Activated gamma-delta T cell treated with Interleukin-2 at 50 U/mL for 16 hours (primary cell): ENCODE measurements around the gene COL9A1.

ENCODE experiments used
- DNase-seq: peaks from one replicate; pipeline ENCODE4 v3.0.0-alpha.2; 2020

The COL9A1 gene

DNA sequence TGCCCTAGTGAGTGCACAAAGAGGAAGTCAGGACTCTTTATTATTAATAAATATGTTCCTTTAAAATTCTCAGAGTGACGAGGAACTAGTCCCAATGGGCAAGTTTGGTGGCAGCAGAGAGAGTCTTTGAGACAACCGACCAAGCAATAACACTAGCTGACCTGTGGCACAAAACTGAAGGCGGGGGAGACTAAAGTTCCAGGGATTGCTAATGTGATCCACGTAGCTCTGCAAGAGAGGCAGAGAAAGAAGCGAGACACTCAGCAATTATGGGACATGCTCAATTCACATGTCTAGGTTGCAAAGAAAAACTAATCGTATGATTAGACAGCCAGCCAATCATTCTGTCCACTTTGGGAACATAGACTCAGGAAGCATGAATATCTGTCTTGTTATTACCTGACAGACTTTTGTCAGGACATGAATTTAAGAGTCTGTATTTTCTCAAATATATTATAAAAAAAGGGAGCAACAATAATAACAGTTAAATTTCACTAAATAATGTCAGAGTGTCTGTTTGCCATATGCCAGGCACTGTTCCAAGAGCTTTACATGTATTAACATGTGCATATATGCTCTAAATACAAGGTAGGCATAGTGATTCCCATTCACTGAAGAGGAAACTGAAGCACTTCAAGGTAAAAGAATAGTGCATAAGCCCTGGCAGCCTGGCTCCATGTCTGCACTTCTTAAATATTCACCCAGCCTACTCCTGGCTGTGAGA, 81.0 kb downstream of the COL9A1 start:
- DNase-seq, result no peak

DNA sequence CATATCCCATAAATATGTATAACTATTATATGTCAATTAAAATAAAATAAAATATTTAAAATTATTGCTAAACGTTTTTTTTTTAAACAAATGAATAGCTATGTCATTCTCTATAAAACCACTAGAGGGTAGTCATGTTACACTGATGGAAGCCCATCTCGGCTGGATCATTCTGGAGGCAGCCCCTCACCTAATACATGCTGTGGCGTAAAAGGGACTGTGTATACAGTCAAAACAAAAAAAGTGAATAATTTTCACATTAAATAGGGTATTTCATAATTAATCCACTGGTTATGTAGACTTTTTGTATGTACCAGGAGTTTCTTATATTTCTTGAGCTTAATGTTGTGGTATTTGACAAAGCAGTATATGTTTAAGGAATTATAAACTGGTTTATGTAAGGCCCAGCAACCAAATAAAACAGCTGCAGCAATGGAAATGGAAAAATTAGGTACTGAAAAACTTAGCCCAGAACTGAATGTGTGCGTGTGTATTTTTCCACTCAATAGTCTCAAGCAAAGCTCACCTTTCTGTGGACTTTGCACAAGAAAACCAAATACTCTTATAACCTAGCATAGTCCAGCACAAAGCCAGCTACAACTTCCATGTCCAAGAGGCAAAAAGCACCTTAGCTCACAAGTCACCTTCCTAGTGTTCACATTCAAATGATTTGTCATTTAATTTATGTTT, 81.7 kb downstream of the COL9A1 start:
- no peak for DNase-seq

DNA sequence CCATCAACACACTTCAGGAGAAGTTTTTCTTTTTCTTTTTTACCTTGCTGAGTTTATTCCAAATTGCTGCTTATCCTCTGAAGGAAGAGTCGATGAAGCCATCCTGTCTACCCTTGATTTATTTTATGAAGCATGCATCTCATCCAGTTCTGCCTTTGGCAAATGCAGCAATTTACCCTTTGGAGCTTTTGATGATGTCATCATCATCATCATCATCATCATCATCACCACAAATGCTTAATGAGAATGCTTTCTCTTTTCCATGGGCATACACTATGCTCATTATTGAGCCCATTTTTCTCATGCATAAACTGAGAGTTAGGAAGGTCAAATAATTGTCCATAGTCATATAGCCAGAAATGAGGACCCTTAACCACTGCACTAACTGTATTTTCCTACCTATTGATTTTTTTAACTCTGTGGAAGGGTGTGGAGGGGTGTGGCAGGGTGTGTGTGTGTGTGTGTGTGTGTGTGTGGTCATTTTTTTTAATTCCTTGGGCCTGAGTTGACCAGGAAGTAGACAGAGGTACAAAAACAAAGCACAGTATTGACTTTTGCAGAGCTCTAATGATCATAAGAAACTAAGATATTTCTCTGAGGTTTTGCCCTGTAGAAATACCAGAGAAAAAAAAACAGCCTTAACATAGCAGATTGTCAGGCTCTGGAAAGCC, 82.8 kb downstream of the COL9A1 start:
- DNase-seq, result no peak

DNA sequence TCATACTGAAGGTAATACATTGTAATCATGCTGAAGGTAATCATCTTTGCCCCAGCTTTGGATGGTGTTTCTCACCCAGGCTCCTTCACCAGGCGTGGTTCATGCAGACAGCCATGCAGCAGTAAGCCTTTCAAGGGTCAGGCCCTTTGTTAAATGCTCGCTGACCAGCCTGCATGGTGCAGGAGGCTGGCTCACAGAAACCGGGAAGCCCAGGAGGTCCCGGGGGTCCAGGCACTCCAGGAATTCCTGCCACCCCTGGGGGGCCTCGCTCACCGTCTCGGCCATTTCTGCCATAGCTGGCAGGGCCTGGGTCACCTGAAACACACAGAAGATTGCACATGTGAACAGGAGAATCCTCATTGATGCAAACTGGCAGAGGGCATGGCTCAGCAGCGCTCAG, 86.1 kb downstream of the COL9A1 start:
- DNase-seq, result no peak

DNA sequence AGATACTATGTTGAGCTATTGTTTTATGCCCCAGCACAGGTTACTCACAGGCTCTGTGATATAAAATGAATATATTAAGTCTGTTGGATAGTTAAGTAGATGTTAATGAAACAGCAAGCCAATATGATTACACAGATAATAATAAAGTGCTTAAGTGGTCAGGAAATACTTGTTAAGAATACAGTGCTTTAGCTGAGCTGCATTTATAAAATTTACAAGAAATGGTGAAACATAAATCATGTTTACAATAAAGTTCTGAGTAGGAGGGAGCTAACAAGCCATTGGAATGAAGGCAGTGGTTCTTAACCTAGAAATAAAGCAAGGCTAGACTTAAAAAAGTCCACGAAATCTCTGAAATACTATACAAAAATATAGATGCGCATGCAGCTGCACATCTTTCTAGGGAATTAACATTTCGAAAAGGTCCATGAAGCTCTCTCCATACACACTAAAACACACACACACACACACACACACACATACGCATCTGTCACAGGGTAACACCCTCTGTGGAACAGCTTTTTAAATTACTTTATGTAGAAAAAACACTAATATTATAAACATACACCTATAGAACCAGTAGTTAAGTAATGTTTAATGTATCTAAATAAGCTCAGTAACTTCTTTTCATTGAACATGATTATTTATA, 87.3 kb downstream of the COL9A1 start:
- DNase-seq, result no peak

DNA sequence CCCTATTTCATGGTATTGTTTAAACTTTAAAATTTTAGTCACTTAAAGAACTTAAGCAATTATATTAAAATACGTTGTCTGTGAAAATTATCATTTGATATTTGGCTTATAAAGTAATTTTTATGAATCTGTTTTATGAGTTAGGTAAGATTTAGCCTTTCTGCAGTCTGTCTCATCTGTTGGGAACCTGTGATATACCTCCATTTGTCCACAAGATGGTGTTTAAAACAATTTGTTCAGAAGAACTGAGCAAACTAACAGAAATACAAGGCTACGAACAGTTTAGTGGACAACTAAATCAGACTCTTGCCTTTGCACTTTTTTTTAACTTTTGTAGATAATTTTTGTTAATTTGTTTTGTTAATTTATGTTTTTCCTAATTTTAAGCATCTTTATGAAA, 92.4 kb downstream of the COL9A1 start:
- DNase-seq, result no peak

DNA sequence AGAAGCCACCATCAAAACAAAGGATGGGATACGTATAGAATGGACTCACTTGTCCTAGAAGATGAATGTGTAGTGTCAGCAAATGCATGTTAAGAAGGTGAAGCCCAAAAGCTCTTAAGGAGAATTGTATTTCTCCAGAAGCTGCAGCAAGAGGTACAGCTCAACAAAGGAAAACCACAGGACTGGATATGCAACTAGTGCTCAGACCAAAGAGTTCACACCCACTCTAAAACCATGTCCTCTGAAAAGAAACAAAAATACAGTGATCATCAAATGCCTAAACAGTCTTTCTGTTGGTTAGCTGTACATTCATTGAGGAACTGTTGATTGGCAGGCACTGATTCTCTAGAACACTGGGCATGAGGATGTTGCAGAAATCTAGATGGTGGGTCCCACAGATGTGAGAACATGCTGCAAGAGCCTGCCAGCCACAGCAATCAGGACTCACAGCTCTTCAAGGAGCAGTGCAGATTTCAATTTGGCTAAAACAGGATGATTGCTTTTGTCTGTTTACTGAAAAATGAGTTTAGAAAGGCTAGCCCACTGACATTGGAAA, 94.6 kb downstream of the COL9A1 start:
- no peak for DNase-seq

DNA sequence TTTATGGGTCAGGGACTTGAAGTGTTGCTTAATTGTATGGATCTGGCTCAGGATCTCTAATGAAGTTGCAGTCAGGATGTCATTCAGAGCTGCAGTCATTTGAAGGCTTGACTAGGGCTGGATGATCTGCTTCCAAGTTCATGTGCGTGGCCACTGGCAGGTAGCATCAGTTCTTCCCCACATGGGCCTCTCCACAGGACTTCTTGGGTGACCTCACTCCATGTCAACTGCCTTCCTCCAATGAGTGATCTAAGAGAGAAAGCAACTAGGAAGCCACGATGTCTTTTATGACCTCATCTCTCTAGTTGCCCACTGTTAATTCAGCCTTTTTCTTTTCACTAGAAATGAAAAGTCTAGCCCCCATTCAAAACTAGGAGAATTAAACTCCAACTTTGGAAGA, 104.1 kb downstream of the COL9A1 start:
- DNase-seq, result no peak

DNA sequence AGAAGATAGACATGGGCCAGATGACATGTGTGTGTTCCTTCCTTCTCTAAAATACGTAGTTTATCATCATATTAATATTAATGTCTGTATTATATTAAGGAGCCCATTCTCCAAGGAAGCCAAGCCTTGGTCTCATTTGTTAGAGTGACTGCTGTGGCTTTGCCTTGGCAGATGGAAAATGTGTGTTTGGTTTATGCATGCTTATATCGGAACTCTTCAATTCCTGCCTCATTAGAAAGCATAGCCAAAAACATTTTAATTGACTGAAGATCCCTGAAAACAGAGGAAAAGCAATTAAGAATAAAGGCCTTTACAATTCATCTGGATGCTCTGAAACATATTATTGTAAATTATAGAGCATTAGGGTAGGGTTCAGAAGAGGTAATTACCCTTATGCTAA, 106.4 kb downstream of the COL9A1 start:
- DNase-seq, result no peak

DNA sequence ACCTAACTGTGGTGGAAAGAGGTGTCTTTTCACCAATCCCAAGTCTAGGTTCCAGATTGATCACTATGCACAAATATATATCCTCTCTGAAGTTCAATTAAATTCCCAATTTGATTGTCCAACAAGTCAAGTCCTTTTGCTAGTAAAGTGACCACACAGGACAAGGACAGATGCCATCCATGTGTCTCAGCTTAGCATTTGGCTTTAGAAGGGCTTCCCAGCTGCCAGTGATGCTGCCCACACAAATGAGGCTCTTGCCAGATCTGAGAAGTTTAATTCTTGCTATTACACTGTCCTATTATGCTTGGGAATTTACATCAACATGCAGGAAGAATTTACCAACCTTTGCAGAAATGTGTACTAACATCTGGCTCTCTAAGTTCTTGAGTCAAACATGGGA, 108.5 kb downstream of the COL9A1 start:
- no peak for DNase-seq

DNA sequence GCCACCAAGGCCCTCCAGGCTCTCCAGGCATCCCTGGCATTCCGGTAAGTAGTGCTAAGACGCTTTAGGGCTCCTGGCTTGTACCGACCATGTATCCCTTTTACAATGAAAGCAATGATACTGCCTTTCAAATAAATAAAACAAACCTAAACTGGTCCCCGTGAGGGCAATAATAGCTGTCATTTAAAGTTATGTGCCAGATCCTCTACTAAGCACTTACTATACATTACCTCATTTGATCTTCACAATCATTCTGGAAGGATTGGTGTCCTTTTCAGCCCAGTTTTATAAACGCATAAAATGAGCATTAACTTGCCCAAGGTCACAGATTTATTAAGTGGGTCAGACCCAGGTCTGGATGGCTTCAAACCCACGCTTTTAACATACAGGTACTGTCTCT, 114.7 kb downstream of the COL9A1 start:
- no peak for DNase-seq

DNA sequence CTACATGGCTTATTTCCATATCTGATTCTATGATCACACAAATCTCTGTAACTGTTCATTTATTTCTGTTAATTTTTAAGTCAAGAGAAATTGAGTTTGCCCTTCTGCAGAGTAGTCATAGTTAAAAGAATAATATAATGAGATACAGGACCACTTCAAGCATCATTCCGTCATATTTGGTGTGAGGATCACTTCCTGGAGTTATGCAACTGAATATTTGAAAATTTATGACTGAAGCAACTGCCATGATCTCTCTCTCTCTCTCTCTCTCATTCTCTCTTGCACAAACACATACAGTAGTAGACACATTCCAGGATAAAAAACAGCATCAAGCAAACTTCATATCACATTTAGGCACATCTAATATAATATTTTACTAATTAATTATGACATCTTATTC, 116.4 kb downstream of the COL9A1 start:
- DNase-seq, result no peak

DNA sequence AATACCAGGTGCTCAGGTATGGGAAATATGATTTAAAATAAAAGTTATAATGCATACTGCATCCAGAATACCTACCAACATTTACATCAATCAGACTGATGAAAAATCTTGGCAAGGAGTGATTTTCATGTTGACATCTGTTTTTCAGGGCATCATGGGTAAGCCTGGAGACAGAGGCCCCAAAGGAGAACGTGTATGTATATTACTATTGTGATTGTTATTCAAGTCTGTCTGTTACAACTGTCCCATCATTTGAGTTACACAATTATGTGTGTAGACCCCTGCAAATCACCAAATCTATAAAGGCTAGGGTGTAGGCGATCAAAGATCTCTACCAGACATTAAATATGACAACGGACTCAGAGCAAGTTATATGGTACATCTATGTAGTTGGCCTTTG, 118.2 kb downstream of the COL9A1 start:
- no peak for DNase-seq

DNA sequence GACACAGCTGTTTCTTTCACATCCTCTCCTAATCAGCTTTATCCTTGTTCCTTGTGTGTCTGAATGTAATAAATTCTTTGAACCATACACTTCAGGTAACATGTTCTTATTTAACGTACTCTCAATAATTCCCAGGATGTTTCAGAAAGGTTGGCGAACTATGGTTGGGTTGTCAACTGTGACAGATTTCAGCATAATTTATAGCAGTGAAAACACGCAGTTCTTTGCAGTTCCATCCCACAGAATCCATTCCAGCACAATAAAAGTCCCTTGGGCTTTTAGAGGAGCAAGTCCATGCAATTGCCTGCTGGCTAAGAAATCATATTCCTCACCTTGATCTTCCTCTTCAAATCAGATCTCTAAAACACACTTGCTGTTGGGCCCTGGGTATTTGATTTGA, 119.3 kb downstream of the COL9A1 start:
- no peak for DNase-seq

DNA sequence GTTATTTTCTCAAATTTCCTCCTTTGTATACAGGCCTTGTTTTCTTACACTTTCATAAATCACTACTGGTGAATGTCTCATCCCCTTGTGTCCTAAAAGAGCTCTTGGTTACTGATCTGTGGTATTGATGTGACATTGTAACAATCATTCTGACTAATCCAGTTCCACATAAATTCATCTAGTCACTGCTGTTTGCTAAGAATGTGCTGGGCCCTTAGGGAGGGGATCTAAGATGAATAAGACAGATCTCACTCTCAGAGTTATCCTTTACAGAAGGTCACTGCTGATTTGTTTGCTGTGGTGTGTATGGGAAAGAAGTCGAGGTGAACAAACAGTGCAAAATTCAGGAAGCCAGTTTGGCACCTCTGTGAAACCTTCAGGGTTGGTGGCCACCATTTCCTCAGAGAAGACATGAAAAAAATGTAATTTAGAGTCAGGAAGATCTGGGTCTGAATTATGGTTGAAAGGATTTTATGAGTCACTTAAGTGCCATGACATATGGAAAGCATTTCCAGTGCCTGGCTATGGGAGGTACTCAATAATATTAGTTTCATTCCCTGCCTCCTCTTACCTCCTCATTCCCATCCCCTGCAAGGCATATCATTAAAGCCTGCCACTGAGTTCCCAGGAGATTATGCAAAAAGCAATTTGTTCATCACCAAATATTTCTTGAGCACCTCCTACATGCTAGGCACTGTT, 121.8 kb downstream of the COL9A1 start:
- DNase-seq, result no peak

DNA sequence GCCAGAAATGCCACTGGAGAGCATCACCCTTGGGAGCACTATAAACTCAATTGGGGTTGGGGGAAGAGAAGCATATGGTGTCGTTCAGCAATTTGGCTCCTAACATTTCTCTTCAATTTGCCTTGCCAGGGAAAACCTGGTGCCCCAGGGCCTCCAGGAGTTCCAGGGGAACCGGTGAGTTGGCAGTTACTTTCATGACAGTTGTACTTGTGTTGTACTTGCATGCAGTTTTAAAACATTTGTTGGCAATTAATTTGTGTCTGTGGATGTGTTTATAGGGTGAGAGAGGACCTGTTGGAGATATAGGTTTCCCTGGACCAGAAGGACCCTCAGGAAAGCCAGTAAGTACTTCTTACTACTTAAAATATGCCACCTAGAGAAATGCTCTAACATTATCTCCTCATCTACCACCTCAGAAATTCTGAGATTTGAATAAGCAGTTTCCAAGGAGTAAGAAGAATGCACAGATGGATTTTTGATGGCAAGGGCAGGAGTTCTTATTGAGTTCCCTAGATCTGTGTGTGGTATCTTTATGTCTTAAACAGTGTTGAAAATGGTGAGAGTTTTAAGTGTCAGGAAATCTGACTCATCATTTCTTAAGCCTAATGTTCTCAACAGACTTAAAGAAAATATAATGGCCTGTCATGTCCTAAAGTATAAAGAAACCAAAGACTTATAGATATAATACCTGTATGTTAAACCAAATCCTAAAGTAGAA, 122.5 kb downstream of the COL9A1 start:
- no peak for DNase-seq

DNA sequence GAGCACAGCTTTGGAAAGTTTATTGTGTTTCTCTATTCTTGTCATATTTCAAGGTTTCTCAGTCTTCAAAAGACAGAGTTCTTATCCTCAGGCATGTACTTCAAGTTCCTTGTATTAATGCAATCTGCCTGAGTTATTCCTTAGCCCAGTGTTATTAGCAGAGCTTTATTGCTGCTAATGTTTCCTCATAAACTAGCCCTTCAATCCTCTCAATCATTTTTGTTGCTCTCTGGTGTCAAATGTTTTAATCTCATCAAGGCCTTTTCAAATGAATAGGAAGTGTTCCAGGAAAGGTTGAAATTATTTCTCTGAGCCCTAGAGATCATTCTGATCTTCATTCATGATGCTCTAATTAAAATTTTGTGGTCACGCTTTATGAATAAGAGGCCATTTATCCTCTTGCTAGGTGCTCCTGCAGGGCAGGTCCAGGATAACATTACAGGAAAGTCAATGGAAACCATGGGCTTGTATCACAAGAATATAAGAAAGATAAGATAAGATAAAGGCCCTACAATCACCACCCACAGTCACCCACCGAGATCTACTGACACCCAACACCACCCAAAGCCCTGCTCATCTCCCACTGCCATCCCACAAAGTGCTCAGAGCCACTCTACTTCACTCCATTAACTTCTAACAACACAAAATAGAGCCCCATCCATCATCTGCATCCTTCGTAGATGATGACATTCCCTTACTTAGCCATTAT, 125.9 kb downstream of the COL9A1 start:
- DNase-seq, result no peak

DNA sequence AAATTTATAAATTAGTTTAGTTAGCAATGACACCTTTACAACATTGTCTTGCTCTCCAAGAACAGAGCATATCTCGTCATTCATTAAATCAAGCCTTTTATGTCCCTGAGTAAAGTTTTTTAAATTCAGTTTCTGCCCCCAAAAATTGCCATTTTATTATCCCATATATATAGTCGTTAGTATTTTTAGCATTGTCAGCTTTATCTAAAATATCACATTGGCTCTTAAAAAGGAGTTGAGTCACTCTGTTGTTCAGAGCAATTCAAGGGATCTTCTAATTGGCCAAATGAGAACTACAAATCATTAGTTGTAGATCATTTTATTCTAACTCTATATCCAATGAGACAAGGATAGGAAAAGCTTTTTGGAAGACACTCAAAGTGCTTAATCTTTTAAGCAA, 127.1 kb downstream of the COL9A1 start:
- DNase-seq, result no peak

DNA sequence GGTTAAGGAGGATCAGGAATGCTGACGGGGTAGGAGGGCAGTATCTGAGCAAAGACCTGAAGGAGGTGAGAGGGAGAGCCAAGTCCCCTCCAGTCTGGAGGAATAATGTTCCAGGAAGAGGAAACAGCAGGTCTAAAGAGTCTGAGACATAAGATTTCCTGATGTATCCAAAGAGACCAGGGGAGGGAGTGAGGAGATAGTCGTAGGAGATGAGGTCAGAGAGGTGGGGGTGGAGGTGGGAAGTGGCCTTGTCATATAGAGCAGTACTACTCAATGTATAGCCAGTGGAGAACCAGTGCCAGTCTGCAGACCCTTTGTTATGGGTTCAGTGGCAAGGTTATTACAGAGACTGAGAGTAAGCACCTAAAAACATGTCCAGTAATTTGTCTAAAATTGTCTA, 130.6 kb downstream of the COL9A1 start:
- no peak for DNase-seq

DNA sequence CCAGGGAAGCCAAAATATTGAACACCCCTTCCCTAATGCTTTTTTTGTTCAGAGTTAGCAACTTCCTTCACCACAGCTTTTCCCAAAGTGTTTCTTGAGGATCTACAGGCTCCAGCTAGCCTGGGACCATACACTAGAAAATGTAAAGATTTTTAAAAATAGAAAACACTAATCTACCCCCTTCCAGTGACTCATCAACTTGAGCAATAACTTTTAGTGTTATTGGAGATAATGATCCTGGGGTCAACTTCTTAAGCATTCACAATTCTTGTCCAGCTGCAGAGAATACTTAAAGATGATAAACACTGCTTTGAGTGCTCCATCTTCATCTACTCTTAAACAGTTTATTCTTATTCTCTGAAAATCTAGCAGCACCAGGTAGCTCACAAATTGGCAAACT, 131.6 kb downstream of the COL9A1 start:
- no peak for DNase-seq

DNA sequence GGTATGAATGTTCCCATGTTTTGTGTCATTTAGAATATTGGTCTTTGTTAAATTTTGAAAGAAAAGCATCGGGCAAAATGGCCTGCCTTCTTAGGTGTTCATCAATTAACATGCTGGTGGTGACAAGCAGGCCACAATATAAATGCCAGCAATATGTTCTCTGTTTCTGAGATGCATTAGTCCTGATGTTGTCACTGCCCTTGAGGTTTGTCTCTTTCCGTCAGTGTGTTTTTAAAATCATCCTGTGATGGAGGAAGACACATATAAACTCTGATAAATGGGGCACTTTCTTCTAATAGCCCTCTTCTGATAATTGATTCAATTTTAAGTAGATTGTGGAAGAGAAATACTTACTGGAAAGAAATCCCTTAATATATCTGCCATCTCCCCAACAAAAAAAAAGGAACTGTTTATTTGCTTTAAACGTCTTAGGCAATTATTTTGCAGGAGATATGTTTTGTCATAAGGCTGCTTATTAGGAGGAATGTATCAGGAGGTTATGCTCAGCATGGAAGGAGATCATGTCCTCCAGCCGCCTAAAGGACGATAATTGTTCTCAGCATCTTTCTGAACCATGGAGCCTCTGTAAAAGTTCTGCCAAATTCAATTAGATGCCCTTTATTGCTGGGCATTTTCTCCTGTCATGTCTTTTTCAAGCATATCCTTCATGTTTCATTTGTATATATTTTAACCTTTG, 134.1 kb downstream of the COL9A1 start:
- DNase-seq, result no peak
